IMR-90 (cell line): ENCODE results near the gene ESR2. TPM values are rescaled to one million over a fixed set of nuclear protein-coding genes. Genes with fewer than 3 reads are reported as not detected.

ENCODE experiments used
- ATAC-seq: fragments of 200-7000 bp; cut with Tn5 transposase; 2 replicates; pipeline ENCODE4 v1.9.1; 2020; ENCODE audit warnings: low read depth, mild to moderate bottlenecking, moderate library complexity
- BruUV-seq: library from RNA; stranded (reverse); fragments of 400-500 nt; replicated peaks from 2 replicates; lab custom pipeline; 2021; lab: Mats Ljungman, UMichigan
- CTCF ChIA-PET: fragments of 300-600 bp; formaldehyde crosslinking; extraction: SDS; loops from one replicate; lab custom pipeline; 2021; ENCODE audit warnings: antibody characterized with exemption; lab: Yijun Ruan, JAX
- POLR2A ChIA-PET: fragments of 300-600 bp; sonication (Branson Sonifier 250); formaldehyde crosslinking; loops from one replicate; lab custom pipeline; 2022; ENCODE audit warnings: antibody characterized with exemption; ENCODE audit not compliant: unreplicated experiment; lab: Charles Lee
- DNase-seq: peaks from one replicate; pipeline ENCODE4 v3.0.0; 2013
- H2AFZ ChIP-seq: replicated peaks from 2 replicates; pipeline ENCODE3; 2013; ENCODE audit warnings: low read length, mild to moderate bottlenecking; ENCODE audit not compliant: poor library complexity
- H2AK5ac ChIP-seq: 2 replicates; pipeline ENCODE4 v1.6.1; 2013; ENCODE audit warnings: low read depth, low read length, inconsistent platforms
- H2AK9ac ChIP-seq: replicated peaks from 2 replicates; pipeline ENCODE3; 2013; ENCODE audit warnings: mild to moderate bottlenecking, low read depth, low read length, moderate library complexity; ENCODE audit not compliant: poor library complexity
- H2BK120ac ChIP-seq: 2 replicates; pipeline ENCODE4 v1.6.1; 2013; ENCODE audit warnings: low read depth, low read length, inconsistent platforms
- H2BK15ac ChIP-seq: 3 replicates; pipeline ENCODE4 v1.6.1; 2013; ENCODE audit warnings: low read depth, low read length, inconsistent platforms
- H2BK20ac ChIP-seq: 2 replicates; pipeline ENCODE4 v1.6.1; 2013; ENCODE audit warnings: low read depth, mild to moderate bottlenecking, inconsistent platforms, low read length, moderate library complexity
- H2BK5ac ChIP-seq: 2 replicates; pipeline ENCODE4 v1.6.1; 2013; ENCODE audit warnings: mild to moderate bottlenecking, low read depth, low read length, inconsistent platforms; ENCODE audit not compliant: poor library complexity, severe bottlenecking
- H3K14ac ChIP-seq: replicated peaks from 2 replicates; pipeline ENCODE4 v1.6.1; 2013; ENCODE audit warnings: low read depth, low read length, inconsistent platforms
- H3K18ac ChIP-seq: 2 replicates; pipeline ENCODE4 v1.6.1; 2013; ENCODE audit warnings: low read depth, low read length, control low read depth
- H3K23ac ChIP-seq: 2 replicates; pipeline ENCODE4 v1.6.1; 2013; ENCODE audit warnings: low read depth, low read length, inconsistent platforms
- H3K27ac ChIP-seq: 2 replicates; pipeline ENCODE4 v1.5.1; 2013; ENCODE audit warnings: mild to moderate bottlenecking, control low read depth, low read length; ENCODE audit not compliant: insufficient read depth
- H3K27me3 ChIP-seq: 2 replicates; pipeline ENCODE4 v1.6.1; 2013; ENCODE audit warnings: low read length; ENCODE audit not compliant: control insufficient read depth, insufficient read depth
- H3K36me3 ChIP-seq: 2 replicates; pipeline ENCODE4 v1.6.1; 2013; ENCODE audit warnings: low read length, mixed read lengths; ENCODE audit not compliant: control insufficient read depth, insufficient read depth
- H3K4ac ChIP-seq: 2 replicates; pipeline ENCODE4 v1.6.1; 2013; ENCODE audit warnings: low read depth, low read length, inconsistent platforms
- H3K4me1 ChIP-seq: 2 replicates; pipeline ENCODE4 v1.6.1; 2013; ENCODE audit warnings: low read length, mixed read lengths; ENCODE audit not compliant: control insufficient read depth, insufficient read depth
- H3K4me2 ChIP-seq: 2 replicates; pipeline ENCODE4 v1.6.1; 2013; ENCODE audit warnings: low read depth, mild to moderate bottlenecking, control low read depth, low read length, moderate library complexity
- H3K4me3 ChIP-seq: 2 replicates; pipeline ENCODE4 v1.5.1; 2013; ENCODE audit warnings: low read depth, mild to moderate bottlenecking, control low read depth, low read length, moderate library complexity; ENCODE audit not compliant: insufficient read depth
- H3K56ac ChIP-seq: 2 replicates; pipeline ENCODE4 v1.6.1; 2013; ENCODE audit warnings: low read length, inconsistent platforms; ENCODE audit not compliant: insufficient read depth; ENCODE audit errors: extremely low read depth
- H3K79me1 ChIP-seq, 2 experiments: 2 replicates each; pipeline ENCODE4 v1.6.1; 2013; ENCODE audit warnings: low read length in 2 of 2, inconsistent platforms in 1 of 2, low read depth in 1 of 2
- H3K9ac ChIP-seq: 2 replicates; pipeline ENCODE4 v1.6.1; 2013; ENCODE audit warnings: low read depth, low read length, control low read depth
- H3K9me1 ChIP-seq: 2 replicates; pipeline ENCODE4 v1.6.1; 2013; ENCODE audit warnings: low read length, inconsistent platforms; ENCODE audit not compliant: insufficient read depth
- H3K9me3 ChIP-seq: 2 replicates; pipeline ENCODE4 v1.6.1; 2013; ENCODE audit warnings: low read length; ENCODE audit not compliant: control insufficient read depth, insufficient read depth
- H4K20me1 ChIP-seq: 2 replicates; pipeline ENCODE4 v1.6.1; 2013; ENCODE audit warnings: low read length, inconsistent platforms; ENCODE audit not compliant: insufficient read depth
- H4K5ac ChIP-seq: 2 replicates; pipeline ENCODE4 v1.6.1; 2013; ENCODE audit warnings: mild to moderate bottlenecking, low read depth, low read length, control low read depth
- H4K8ac ChIP-seq, 2 experiments: 2 replicates each; pipeline ENCODE4 v1.6.1; 2013; ENCODE audit warnings: low read depth in 2 of 2, low read length in 2 of 2, control low read depth in 1 of 2, inconsistent platforms in 1 of 2
- H4K91ac ChIP-seq: 2 replicates; pipeline ENCODE4 v1.6.1; 2013; ENCODE audit warnings: low read depth, low read length, inconsistent platforms; ENCODE audit not compliant: insufficient read depth
- BHLHE40 ChIP-seq: fragments of 150-350 bp; IDR thresholded peaks from 2 replicates; pipeline ENCODE4 v1.6.1; 2016; ENCODE audit warnings: mild to moderate bottlenecking, low read depth, low read length
- CHD1 ChIP-seq: IDR thresholded peaks from 2 replicates; pipeline ENCODE4 v1.6.1; 2012; ENCODE audit warnings: low read depth, low read length, improper control_type of control experiment
- CTCF ChIP-seq: conservative IDR thresholded peaks from 2 replicates; pipeline ENCODE4 v1.5.1; 2012; ENCODE audit warnings: mild to moderate bottlenecking, low read depth, low read length, improper control_type of control experiment
- FOS ChIP-seq: fragments of 150-350 bp; IDR thresholded peaks from 2 replicates; pipeline ENCODE4 v1.6.1; 2016; ENCODE audit warnings: low read depth, low read length
- MAZ ChIP-seq: IDR thresholded peaks from 2 replicates; pipeline ENCODE4 v1.6.1; 2012; ENCODE audit warnings: low read depth, mild to moderate bottlenecking, low read length, improper control_type of control experiment, moderate library complexity, borderline replicate concordance
- POLR2A ChIP-seq: IDR thresholded peaks from 2 replicates; pipeline ENCODE4 v1.6.1; 2012; ENCODE audit warnings: mild to moderate bottlenecking, low read depth, low read length
- RAD21 ChIP-seq: IDR thresholded peaks from 2 replicates; pipeline ENCODE4 v1.6.1; 2012; ENCODE audit warnings: low read length, improper control_type of control experiment
- SMC3 ChIP-seq: fragments of 150-350 bp; IDR thresholded peaks from 2 replicates; pipeline ENCODE4 v1.6.1; 2016; ENCODE audit warnings: low read depth, mild to moderate bottlenecking, antibody characterized with exemption, low read length, moderate library complexity
- WGBS, 2 experiments: methylation state at CpG; one replicate each; pipeline versions ENCODE4 v1.1.5 to v1.1.7; 2013; ENCODE audit warnings: missing lambda C conversion rate in 2 of 2; ENCODE audit not compliant: insufficient read length in 1 of 2; ENCODE audit errors: extremely low coverage in 2 of 2; 5-methylcytosine and 5-hydroxymethylcytosine counted together
- dilution Hi-C: fragments of 300-500 bp; cut with HindIII; formaldehyde crosslinking; loops from one replicate; pipeline ENCODE4 v1.14.3; 2018; ENCODE audit warnings: low sequenced_read_pairs; ENCODE audit not compliant: unreplicated experiment
- in situ Hi-C: fragments of 300-500 bp; cut with MboI; formaldehyde crosslinking; loops from 3 replicates; pipeline ENCODE4 v1.14.3; 2019; ENCODE audit warnings: low sequenced_read_pairs, inconsistent platforms, mixed read lengths
- intact Hi-C: fragments of 100-400 bp; cut with micrococcal nuclease; formaldehyde crosslinking; loops from 2 replicates; pipeline ENCODE4 v1.10.0; 2022
- polyA plus RNA-seq, 3 experiments: library from polyadenylated mRNA; depleted of rRNA; stranded (reverse); fragments of >200 nt; gene quantifications; 2 replicates each; pipeline ENCODE4 v1.2.3, GENCODE V29; 2012; ENCODE audit warnings: low replicate concordance in 1 of 3
- total RNA-seq: library from RNA; depleted of rRNA; stranded (reverse); fragments of >200 nt; gene quantifications from 2 replicates; pipeline ENCODE4 v1.2.3, GENCODE V29; 2012

The ESR2 gene
- total and polyA plus RNA-seq, 2 of the 4 experiments (the other 2 are of a cell fraction): under 0.01 to 0.03 TPM

DNA sequence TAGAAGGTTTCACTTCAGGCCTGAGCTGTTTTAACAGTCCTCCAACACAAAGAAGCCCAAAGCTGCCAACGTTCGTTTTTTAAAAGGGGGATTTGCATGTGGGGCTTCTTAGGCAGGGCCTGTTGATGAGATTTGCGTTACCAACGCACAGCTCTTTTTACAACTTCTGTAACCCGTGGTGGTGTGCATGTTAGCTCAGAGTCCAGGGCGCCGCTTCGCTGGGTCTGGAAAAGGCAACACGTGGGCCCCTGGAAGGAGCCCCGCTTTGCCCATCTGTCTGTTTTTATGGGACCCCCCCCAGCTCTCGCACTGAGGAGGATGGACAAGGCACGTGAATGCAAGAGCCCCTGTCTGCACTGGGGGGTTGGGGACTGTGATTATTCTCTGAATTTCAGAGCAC, 84.0 kb downstream of the ESR2 start:
- no peak overlapping the region for H2AK9ac ChIP-seq
- 100% methylated on average over 7 of the region's 12 CpGs; no CpG with 5 or more reads in 1 of the 2 experiments for WGBS, 2 experiments
- H2BK5ac ChIP-seq: no peak overlapping the region
- no peak overlapping the region for H3K18ac ChIP-seq
- H4K91ac ChIP-seq: no peak overlapping the region
- H2BK120ac ChIP-seq: no peak overlapping the region
- H2AK5ac ChIP-seq: no peak overlapping the region
- H3K27me3 ChIP-seq: no peaks in the 10 kb centered on the region
- no peaks in the 10 kb centered on the region for H4K20me1 ChIP-seq
- H2AFZ ChIP-seq: no peak overlapping the region
- in situ Hi-C loops (no loop called here), intact Hi-C loops (no loop called here), dilution Hi-C loops (no loop called here)
- H3K4me1 ChIP-seq: peaks cover 9% of the 10 kb centered on the region; the same call in 1 of the 2 replicates
- H3K36me3 ChIP-seq: peaks cover 7% of the 10 kb centered on the region; the same call in 1 of the 2 replicates
- no peak overlapping the region for H2BK15ac ChIP-seq
- H3K9me3 ChIP-seq: no peaks in the 10 kb centered on the region
- H3K9me1 ChIP-seq: no peaks in the 10 kb centered on the region
- no peak overlapping the region for H3K9ac ChIP-seq
- H4K5ac ChIP-seq: no peak overlapping the region
- H3K14ac ChIP-seq: no peak overlapping the region
- no peak overlapping the region for H3K27ac ChIP-seq
- H3K23ac ChIP-seq: no peak overlapping the region
- no peaks in the 10 kb centered on the region for H3K79me1 ChIP-seq
- H3K4me2 ChIP-seq: no peak overlapping the region
- ChIA-PET POLR2A (no interaction called here), CTCF (interaction anchor here (1.0 kb wide), 1 partner anchor 13 kb away, joined by 3 read pairs; no protein-coding TSS in a partner anchor)
- H3K56ac ChIP-seq: no peak overlapping the region
- no peak overlapping the region for H3K4ac ChIP-seq
- no peak for DNase-seq
- TF ChIP-seq CHD1: no peak
- TF ChIP-seq RAD21: no peak
- no peak for TF ChIP-seq CTCF
- no peak for TF ChIP-seq SMC3
- TF ChIP-seq FOS: no peak
- TF ChIP-seq BHLHE40: no peak
- no peak for TF ChIP-seq MAZ
- no peak for TF ChIP-seq POLR2A
- no peak overlapping the region for H3K4me3 ChIP-seq
- no TSS peak for BruUV-seq
- no peak for ATAC-seq
- no peak overlapping the region for H4K8ac ChIP-seq
- no peak overlapping the region for H2BK20ac ChIP-seq
